Natural killer cell (primary cell): Measurements from ENCODE around the gene C1orf52. TPM values are rescaled to one million over a fixed set of nuclear protein-coding genes. Genes with fewer than 3 reads are reported as not detected.

Source experiments
- ATAC-seq, 3 donors: fragments of 150-1000 bp in 2 of 3; fragments of 200-7000 bp in 1 of 3; cut with Tn5 transposase; 1 replicate in 1 of 3; 2 replicates in 2 of 3; pipeline ENCODE4 v1.10.0; 2021; ENCODE audit warnings: mild to moderate bottlenecking in 2 of 3, moderate library complexity in 2 of 3
- DNase-seq, 2 donors: peaks; one replicate each; pipeline versions ENCODE4 v3.0.0 to v3.0.0-alpha.2; 2013 to 2021; ENCODE audit warnings: mixed read lengths in 1 of 2
- H3K27ac ChIP-seq: one replicate; pipeline ENCODE4 v1.5.1; 2013; ENCODE audit warnings: mild to moderate bottlenecking, low read length
- H3K27me3 ChIP-seq: one replicate; pipeline ENCODE4 v1.6.1; 2013; ENCODE audit warnings: low read length; ENCODE audit not compliant: control insufficient read depth, insufficient read depth
- H3K36me3 ChIP-seq: one replicate; pipeline ENCODE4 v1.6.1; 2013; ENCODE audit warnings: low read length; ENCODE audit not compliant: control insufficient read depth, insufficient read depth
- H3K4me1 ChIP-seq: one replicate; pipeline ENCODE4 v1.6.1; 2013; ENCODE audit warnings: low read length; ENCODE audit not compliant: control insufficient read depth, insufficient read depth
- H3K4me3 ChIP-seq: one replicate; pipeline ENCODE4 v1.5.1; 2013; ENCODE audit warnings: low read length
- H3K9me3 ChIP-seq: one replicate; pipeline ENCODE4 v1.6.1; 2013; ENCODE audit warnings: low read length; ENCODE audit not compliant: control insufficient read depth, insufficient read depth
- H3K27ac Mint-ChIP-seq, 2 donors: one replicate each; pipeline ENCODE4 v1.8.0; 2022; ENCODE audit warnings: mild to moderate bottlenecking in 2 of 2, mixed read lengths in 2 of 2, moderate library complexity in 1 of 2
- H3K27me3 Mint-ChIP-seq, 2 donors: one replicate each; pipeline ENCODE4 v1.8.0; 2022; ENCODE audit warnings: low read depth in 2 of 2, mixed read lengths in 2 of 2
- H3K36me3 Mint-ChIP-seq: one replicate; pipeline ENCODE4 v1.8.0; 2022; ENCODE audit warnings: mixed read lengths
- H3K4me1 Mint-ChIP-seq, 2 donors: one replicate each; pipeline ENCODE4 v1.8.0; 2022; ENCODE audit warnings: mixed read lengths in 2 of 2
- H3K4me3 Mint-ChIP-seq: one replicate; pipeline ENCODE4 v1.8.0; 2022; ENCODE audit warnings: mild to moderate bottlenecking, moderate library complexity, mixed read lengths
- H3K9me3 Mint-ChIP-seq, 2 donors: one replicate each; pipeline ENCODE4 v1.8.0; 2022; ENCODE audit warnings: mixed read lengths in 2 of 2
- CTCF ChIP-seq: fragments of 200-600 bp; IDR thresholded peaks from one replicate; pipeline ENCODE4 v1.8.0; 2022; ENCODE audit warnings: antibody characterized with exemption
- WGBS: methylation state at CpG from one replicate; pipeline ENCODE4 v1.1.7; 2013; ENCODE audit warnings: missing lambda C conversion rate; ENCODE audit not compliant: insufficient coverage; 5-methylcytosine and 5-hydroxymethylcytosine counted together
- intact Hi-C: fragments of 100-400 bp; cut with micrococcal nuclease; formaldehyde crosslinking; loops from one replicate; pipeline ENCODE4 v1.14.2; 2022
- total RNA-seq, 4 donors: library from RNA; stranded (reverse); fragments of 120-200 nt in 1 of 4; gene quantifications; one replicate each; pipeline versions ENCODE4 v1.2.3 to v1.2.4, GENCODE V29; 2013 to 2022

The C1orf52 gene
- total RNA-seq, 3 donors from 2014 or later (not counting 1 experiment from before 2014, with no cell fraction given): 50.6 to 67.3 (median 58.9) TPM

GRCh38 chr1:85224734-85225623, 34.5 kb downstream of the C1orf52 start:
- H3K4me3 Mint-ChIP-seq: no peak overlapping the region
- H3K27ac Mint-ChIP-seq: no peak overlapping the region
- DNase-seq: no peak
- Histone ChIP-seq H3K27ac (no peak overlapping the region), H3K36me3 (no peaks in the 10 kb centered on the region), H3K4me3 (no peak overlapping the region), H3K27me3 (no peaks in the 10 kb centered on the region), H3K4me1 (no peaks in the 10 kb centered on the region), H3K9me3 (no peaks in the 10 kb centered on the region)
- WGBS: 68% methylated on average over 2 of the region's 3 CpGs
- no peak for ATAC-seq
- no peak for TF ChIP-seq CTCF
- no peaks in the 10 kb centered on the region for H3K36me3 Mint-ChIP-seq
- no peaks in the 10 kb centered on the region for H3K4me1 Mint-ChIP-seq
- no peaks in the 10 kb centered on the region for H3K9me3 Mint-ChIP-seq
- peaks cover 9 to 45% of the 10 kb centered on the region in 2 donors for H3K27me3 Mint-ChIP-seq
- intact Hi-C loops: no loop called here

GRCh38 chr1:85224295-85224694, 35.2 kb downstream of the C1orf52 start:
- Histone ChIP-seq H3K4me1 (no peaks in the 10 kb centered on the region), H3K36me3 (no peaks in the 10 kb centered on the region), H3K27ac (no peak overlapping the region), H3K4me3 (no peak overlapping the region), H3K27me3 (no peaks in the 10 kb centered on the region), H3K9me3 (no peaks in the 10 kb centered on the region)
- no peak for TF ChIP-seq CTCF
- no peak for DNase-seq
- no peak for ATAC-seq
- Mint-ChIP-seq H3K4me3 (no peak overlapping the region), H3K36me3 (no peaks in the 10 kb centered on the region), H3K9me3 (no peaks in the 10 kb centered on the region), H3K27ac (no peak overlapping the region), H3K27me3 (peaks cover 9 to 51% of the 10 kb centered on the region in 2 donors), H3K4me1 (no peaks in the 10 kb centered on the region)
- intact Hi-C loops: no loop called here

GRCh38 chr1:85223334-85223733, 36.1 kb downstream of the C1orf52 start:
- no peak overlapping the region for H3K4me3 ChIP-seq
- Mint-ChIP-seq H3K27me3 (peaks cover 9 to 59% of the 10 kb centered on the region in 2 donors), H3K36me3 (no peaks in the 10 kb centered on the region), H3K4me1 (no peaks in the 10 kb centered on the region), H3K9me3 (no peaks in the 10 kb centered on the region), H3K27ac (no peak overlapping the region), H3K4me3 (no peak overlapping the region)
- intact Hi-C loops: no loop called here
- H3K9me3 ChIP-seq: no peaks in the 10 kb centered on the region
- no peaks in the 10 kb centered on the region for H3K4me1 ChIP-seq
- DNase-seq (no peak), ATAC-seq (no peak)
- no peak overlapping the region for H3K27ac ChIP-seq
- 68% methylated on average over 5 of the region's 5 CpGs for WGBS
- no peaks in the 10 kb centered on the region for H3K27me3 ChIP-seq
- no peak for TF ChIP-seq CTCF
- no peaks in the 10 kb centered on the region for H3K36me3 ChIP-seq
